Ishikawa (cell line): ENCODE data around the gene NCKAP1.

Experiments used
- CEBPB ChIP-seq: IDR thresholded peaks from 2 replicates; pipeline ENCODE4 v1.6.1; 2012
- CREB1 ChIP-seq: IDR thresholded peaks from 2 replicates; pipeline ENCODE4 v1.6.1; 2012; ENCODE audit warnings: low read depth
- EGR1 ChIP-seq: IDR thresholded peaks from 2 replicates; pipeline ENCODE4 v1.6.1; 2012
- EP300 ChIP-seq: IDR thresholded peaks from 2 replicates; pipeline ENCODE4 v1.6.1; 2012; ENCODE audit warnings: borderline replicate concordance
- FOXM1 ChIP-seq: IDR thresholded peaks from 2 replicates; pipeline ENCODE4 v1.6.1; 2012; ENCODE audit warnings: low read depth, borderline replicate concordance
- MAX ChIP-seq: IDR thresholded peaks from 2 replicates; pipeline ENCODE4 v1.6.1; 2012
- NFIC ChIP-seq: IDR thresholded peaks from 2 replicates; pipeline ENCODE4 v1.6.1; 2012
- RAD21 ChIP-seq: IDR thresholded peaks from 2 replicates; pipeline ENCODE4 v1.6.1; 2012; ENCODE audit warnings: low read depth
- REST ChIP-seq: IDR thresholded peaks from 2 replicates; pipeline ENCODE4 v1.6.1; 2012; ENCODE audit warnings: low read depth, mild to moderate bottlenecking
- TAF1 ChIP-seq: IDR thresholded peaks from 2 replicates; pipeline ENCODE4 v1.6.1; 2012; ENCODE audit warnings: low read depth, mild to moderate bottlenecking
- TCF12 ChIP-seq: IDR thresholded peaks from 2 replicates; pipeline ENCODE4 v1.6.1; 2012; ENCODE audit warnings: low read depth
- TEAD4 ChIP-seq: IDR thresholded peaks from 2 replicates; pipeline ENCODE4 v1.6.1; 2012
- USF1 ChIP-seq: IDR thresholded peaks from 2 replicates; pipeline ENCODE4 v1.6.1; 2012
- YY1 ChIP-seq: IDR thresholded peaks from 2 replicates; pipeline ENCODE4 v1.6.1; 2012; ENCODE audit warnings: low read depth
- ZBTB7A ChIP-seq: IDR thresholded peaks from 2 replicates; pipeline ENCODE4 v1.6.1; 2012; ENCODE audit warnings: low read depth

The NCKAP1 gene

GRCh38 chr2:182920631-182921056 lies 117.6 kb downstream of the NCKAP1 start:
- TF ChIP-seq MAX (no peak), NFIC (no peak), TEAD4 (no peak)

GRCh38 chr2:182920089-182920488 lies 118.2 kb downstream of the NCKAP1 start:
- TF ChIP-seq TAF1 (no peak), YY1 (no peak), REST (no peak), NFIC (no peak), RAD21 (no peak), CEBPB (0 out of 2 replicates have a peak, but pooled peaks have one; percentile 8), EGR1 (no peak)

- TF ChIP-seq CEBPB (no peak), REST (no peak), TCF12 (no peak), ZBTB7A (no peak), YY1 (no peak), EP300 (no peak), NFIC (no peak), RAD21 (no peak), EGR1 (no peak)
These were observed 119.2 kb downstream of the NCKAP1 start for GRCh38 chr2:182918961-182919652.

GRCh38 chr2:182917924-182918323 lies 120.3 kb downstream of the NCKAP1 start:
- TF ChIP-seq RAD21 (no peak), TEAD4 (no peak), MAX (no peak), EGR1 (no peak), ZBTB7A (no peak), YY1 (no peak), CREB1 (no peak), CEBPB (no peak), USF1 (no peak), EP300 (no peak), NFIC (no peak), TAF1 (no peak)

GRCh38 chr2:182916417-182916816 lies 121.8 kb downstream of the NCKAP1 start:
- no peak for TF ChIP-seq USF1
- no peak for TF ChIP-seq CREB1
- TF ChIP-seq NFIC = no peak
- no peak for TF ChIP-seq FOXM1
- no peak for TF ChIP-seq TEAD4
- no peak for TF ChIP-seq YY1
- TF ChIP-seq ZBTB7A = no peak
- TF ChIP-seq MAX = no peak
- TF ChIP-seq CEBPB = no peak
- no peak for TF ChIP-seq REST
- no peak for TF ChIP-seq TAF1
- no peak for TF ChIP-seq EGR1
- TF ChIP-seq EP300 = no peak
- no peak for TF ChIP-seq TCF12
- TF ChIP-seq RAD21 = no peak
